Measurements from ENCODE around the gene C2orf49. TPM values are rescaled to one million over a fixed set of nuclear protein-coding genes. Genes with fewer than 3 reads are reported as not detected.

The C2orf49 gene
- total RNA-seq, 1 experiment from 2014 or later = 17.2 TPM

DNA sequence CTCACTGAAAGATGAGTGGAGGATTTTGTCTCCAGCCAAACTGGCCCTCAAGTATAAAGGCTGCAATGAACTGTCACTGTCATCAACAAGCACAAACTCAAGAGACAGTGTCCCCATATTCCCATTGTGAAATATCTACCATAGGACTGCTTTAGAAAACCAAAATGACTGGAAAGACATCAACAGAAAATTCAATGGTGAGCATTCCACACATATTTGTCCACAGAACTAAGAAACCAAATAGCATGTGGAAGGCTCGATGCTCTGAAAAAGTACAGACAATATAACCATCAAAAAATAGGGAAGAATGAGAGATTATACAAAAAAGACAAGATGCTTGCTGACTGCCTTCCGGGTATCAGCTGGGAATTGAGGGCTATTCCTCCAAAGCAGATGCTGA is 45.4 kb upstream of the C2orf49 start:
- Histone ChIP-seq H3K4me1 (ENCODE audit: control insufficient read depth in 1 of 2, insufficient read depth in 2 of 2, low read length in 2 of 2) (no peaks in the 10 kb centered on the region), H3K27me3 (ENCODE audit: insufficient read depth, low read length) (no peaks in the 10 kb centered on the region), H3K4me2 (ENCODE audit: low read length) (no peak overlapping the region), H3K9ac (ENCODE audit: low read length) (no peak overlapping the region), H3K79me2 (ENCODE audit: insufficient read depth, low read length) (no peaks in the 10 kb centered on the region), H2AFZ (ENCODE audit: low read depth, low read length, poor library complexity, severe bottlenecking) (no peak overlapping the region), H3K9me2 (ENCODE audit: insufficient read depth) (no peaks in the 10 kb centered on the region), H3K27ac (ENCODE audit: low read depth, low read length) (no peak overlapping the region), H3K9me3 (ENCODE audit: control insufficient read depth in 1 of 2, insufficient read depth in 1 of 2, low read depth in 1 of 2, low read length in 2 of 2) (no peaks in the 10 kb centered on the region), H3K36me3 (ENCODE audit: control insufficient read depth in 1 of 2, insufficient read depth in 2 of 2, low read length in 2 of 2) (peaks cover 7 to 9% of the 10 kb centered on the region in 2 experiments; a peak in 2 of 4 replicates), H3K4me3 (replicated peaks in 1 of 2; ENCODE audit: low read depth in 1 of 2, low read length in 2 of 2) (no peak overlapping the region), H4K20me1 (ENCODE audit: insufficient read depth) (no peaks in the 10 kb centered on the region)
- ATAC-seq (no peak), DNase-seq (ENCODE audit: low read depth, low spot score) (no peak)
- no TSS peak for BruUV-seq (replicated peaks)
- RAD21 ChIA-PET (ENCODE audit: low non-redundant PET in 1 of 2, low total read pairs in 2 of 2, uncharacterized antibody in 2 of 2, unreplicated experiment in 2 of 2) = no interaction called here
- POLR2A ChIA-PET = no interaction called here
- CTCF ChIA-PET = interaction anchor here (1.3 to 1.8 kb wide), 2 partner anchors 177 to 229 kb away, joined by 4 to 5 read pairs; no protein-coding TSS in a partner anchor
- no peak for TF ChIP-seq SRF (IDR thresholded peaks at IDR 0.05; ENCODE audit: low read depth)
- no peak for TF ChIP-seq ELF1 (IDR thresholded peaks at IDR 0.05; ENCODE audit: borderline replicate concordance, low read depth)
- TF ChIP-seq, protein P1, sequence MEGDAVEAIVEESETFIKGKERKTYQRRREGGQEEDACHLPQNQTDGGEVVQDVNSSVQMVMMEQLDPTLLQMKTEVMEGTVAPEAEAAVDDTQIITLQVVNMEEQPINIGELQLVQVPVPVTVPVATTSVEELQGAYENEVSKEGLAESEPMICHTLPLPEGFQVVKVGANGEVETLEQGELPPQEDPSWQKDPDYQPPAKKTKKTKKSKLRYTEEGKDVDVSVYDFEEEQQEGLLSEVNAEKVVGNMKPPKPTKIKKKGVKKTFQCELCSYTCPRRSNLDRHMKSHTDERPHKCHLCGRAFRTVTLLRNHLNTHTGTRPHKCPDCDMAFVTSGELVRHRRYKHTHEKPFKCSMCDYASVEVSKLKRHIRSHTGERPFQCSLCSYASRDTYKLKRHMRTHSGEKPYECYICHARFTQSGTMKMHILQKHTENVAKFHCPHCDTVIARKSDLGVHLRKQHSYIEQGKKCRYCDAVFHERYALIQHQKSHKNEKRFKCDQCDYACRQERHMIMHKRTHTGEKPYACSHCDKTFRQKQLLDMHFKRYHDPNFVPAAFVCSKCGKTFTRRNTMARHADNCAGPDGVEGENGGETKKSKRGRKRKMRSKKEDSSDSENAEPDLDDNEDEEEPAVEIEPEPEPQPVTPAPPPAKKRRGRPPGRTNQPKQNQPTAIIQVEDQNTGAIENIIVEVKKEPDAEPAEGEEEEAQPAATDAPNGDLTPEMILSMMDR (IDR thresholded peaks at IDR 0.05 in 2 of 3, conservative IDR thresholded peaks at IDR 0.05 in 1 of 3; ENCODE audit: borderline replicate concordance in 1 of 3, insufficient read depth in 1 of 3, low read depth in 2 of 3, low read length in 2 of 3) = no peak
- TF ChIP-seq SP1 (IDR thresholded peaks at IDR 0.05; ENCODE audit: low read depth) = no peak
- TF ChIP-seq YY1 (IDR thresholded peaks at IDR 0.05; ENCODE audit: extremely low read depth, insufficient replicate concordance, low read depth, low read length) = no peak
- TF ChIP-seq CBX3 (IDR thresholded peaks at IDR 0.05; ENCODE audit: low read depth) = no peak
- TF ChIP-seq FOSL1 (IDR thresholded peaks at IDR 0.05; ENCODE audit: low read depth) = no peak
- no peak for TF ChIP-seq EZH2phosphoT487 (IDR thresholded peaks at IDR 0.05; ENCODE audit: borderline replicate concordance)
- no peak for TF ChIP-seq TCF7L2 (IDR thresholded peaks at IDR 0.05; ENCODE audit: borderline replicate concordance, extremely low read depth, insufficient read depth, insufficient read length)
- no peak for TF ChIP-seq POLR2AphosphoS5 (IDR thresholded peaks at IDR 0.05; ENCODE audit: low read depth, low read length)
- no peak for TF ChIP-seq ZNF274 (IDR thresholded peaks at IDR 0.05; ENCODE audit: low read depth, low read length)
- TF ChIP-seq SIN3A (IDR thresholded peaks at IDR 0.05; ENCODE audit: low read depth) = no peak
- intact Hi-C loops (cut with micrococcal nuclease) = no loop called here
